HEK293T (cell line): ENCODE data around the gene LAMTOR3.

Experiments used
- BHLHE40 ChIP-seq: fragments of 450-650 bp; IDR thresholded peaks from 2 replicates; pipeline ENCODE4 v1.6.1; 2016; ENCODE audit warnings: mild to moderate bottlenecking, moderate library complexity, borderline replicate concordance
- CTBP1 ChIP-seq: fragments of 450-650 bp; IDR thresholded peaks from 2 replicates; pipeline ENCODE4 v1.6.1; 2016; ENCODE audit warnings: borderline replicate concordance
- ELF4 ChIP-seq: fragments of 450-650 bp; IDR thresholded peaks from 2 replicates; pipeline ENCODE4 v1.6.1; 2017; ENCODE audit warnings: antibody characterized with exemption
- FOXK2 ChIP-seq: fragments of 450-650 bp; IDR thresholded peaks from 2 replicates; pipeline ENCODE4 v1.6.1; 2016; ENCODE audit warnings: mild to moderate bottlenecking
- SUZ12 ChIP-seq: fragments of 450-650 bp; IDR thresholded peaks from 2 replicates; pipeline ENCODE4 v1.6.1; 2016; ENCODE audit warnings: mild to moderate bottlenecking
- ZNF384 ChIP-seq: fragments of 450-650 bp; IDR thresholded peaks from 2 replicates; pipeline ENCODE4 v1.6.1; 2016

- TF ChIP-seq SUZ12: no peak
- TF ChIP-seq CTBP1: no peak
- no peak for TF ChIP-seq FOXK2
- TF ChIP-seq ZNF384: no peak
- no peak for TF ChIP-seq ELF4
- no peak for TF ChIP-seq BHLHE40
These were observed 17.3 kb downstream of the LAMTOR3 start for GRCh38 chr4:99876946-99877345.
